ENCODE results near the gene SLTM. TPM values are rescaled to one million over a fixed set of nuclear protein-coding genes. Genes with fewer than 3 reads are reported as not detected.

Gene SLTM
- 63.7 TPM for polyA plus RNA-seq (2012; ENCODE audit: missing spikeins)

DNA sequence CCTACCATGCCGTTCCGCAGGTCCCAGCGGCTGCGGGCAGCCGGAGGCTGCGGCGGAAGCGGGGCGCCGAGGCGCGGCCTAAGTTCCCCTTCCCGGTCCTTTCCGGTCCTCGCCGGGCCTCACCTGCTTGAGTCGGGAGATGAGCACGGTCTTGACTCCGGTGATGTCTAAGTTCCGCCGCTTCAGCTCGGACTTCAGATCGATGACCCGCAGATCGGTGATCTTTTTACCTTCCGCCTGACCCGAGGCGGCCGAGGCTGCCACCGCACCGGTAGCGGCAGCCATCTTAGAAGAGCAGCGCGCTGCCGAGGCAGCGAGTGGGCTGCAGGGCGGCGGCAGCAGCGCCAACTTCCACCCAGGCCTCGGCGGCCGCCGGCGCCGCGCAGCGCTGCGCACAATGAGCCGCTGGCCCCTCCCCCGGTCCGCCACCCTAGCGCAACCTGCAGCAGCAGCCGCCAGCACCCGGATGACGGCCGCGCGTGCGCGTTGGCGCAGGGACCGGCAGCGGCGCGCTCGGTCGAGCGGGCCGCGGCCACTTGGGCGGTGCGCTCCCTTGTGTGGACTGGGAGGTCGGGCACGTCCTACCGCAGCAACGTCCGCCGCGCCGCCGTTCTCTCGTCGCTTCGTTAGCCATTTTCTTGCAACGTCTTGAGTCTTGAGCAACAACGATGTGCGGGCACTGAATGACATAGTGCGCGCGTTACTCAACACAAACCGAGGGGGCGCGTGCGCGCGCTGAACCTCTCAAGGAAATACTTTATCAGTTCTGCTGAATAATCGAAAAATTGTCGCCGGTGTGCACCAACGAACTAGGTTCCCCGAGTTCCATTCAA lies at the start of gene SLTM:
SLTM (minus strand) TSS at position 399 of the 833 bp plus-strand sequence; CDS start at position 285, 114 bp downstream.
- FAIRE-seq, result peak; percentile 98
- peak; percentile 77 for DNase-seq (ENCODE audit: insufficient read length)
- TF ChIP-seq TAF1 (IDR thresholded peaks at IDR 0.05; ENCODE audit: borderline replicate concordance, low read depth, low read length), result peak; percentile 98
- peak; percentile 98 for TF ChIP-seq POLR2AphosphoS5 (IDR thresholded peaks at IDR 0.05; ENCODE audit: low read depth, low read length)
- peak; percentile 99 for TF ChIP-seq POLR2A (IDR thresholded peaks at IDR 0.05; ENCODE audit: low read depth, low read length)

DNA sequence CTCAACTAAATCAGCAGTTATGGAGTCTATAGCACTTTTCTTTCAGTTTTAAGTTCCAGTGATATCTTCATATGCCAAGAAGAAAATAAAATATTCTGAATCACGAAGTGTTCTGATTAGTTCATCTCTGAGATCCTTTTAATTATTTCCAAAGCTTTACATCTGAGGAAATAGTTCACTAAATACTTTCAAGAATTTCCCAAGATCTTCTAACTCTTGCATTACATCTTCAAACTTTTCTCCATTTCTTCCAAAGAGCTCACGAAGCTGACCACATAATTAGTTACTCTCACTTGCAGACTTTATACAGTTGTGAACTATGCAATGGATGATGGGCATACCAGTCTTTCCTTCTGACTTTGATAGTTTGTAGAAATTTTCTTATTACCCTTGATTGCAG lies 49.8 kb upstream of the SLTM start:
- FAIRE-seq, result no peak
- no peak for DNase-seq (ENCODE audit: insufficient read length)
- TF ChIP-seq TAF1 (IDR thresholded peaks at IDR 0.05; ENCODE audit: borderline replicate concordance, low read depth, low read length) (no peak), POLR2A (IDR thresholded peaks at IDR 0.05; ENCODE audit: low read depth, low read length) (no peak), POLR2AphosphoS5 (IDR thresholded peaks at IDR 0.05; ENCODE audit: low read depth, low read length) (no peak)

DNA sequence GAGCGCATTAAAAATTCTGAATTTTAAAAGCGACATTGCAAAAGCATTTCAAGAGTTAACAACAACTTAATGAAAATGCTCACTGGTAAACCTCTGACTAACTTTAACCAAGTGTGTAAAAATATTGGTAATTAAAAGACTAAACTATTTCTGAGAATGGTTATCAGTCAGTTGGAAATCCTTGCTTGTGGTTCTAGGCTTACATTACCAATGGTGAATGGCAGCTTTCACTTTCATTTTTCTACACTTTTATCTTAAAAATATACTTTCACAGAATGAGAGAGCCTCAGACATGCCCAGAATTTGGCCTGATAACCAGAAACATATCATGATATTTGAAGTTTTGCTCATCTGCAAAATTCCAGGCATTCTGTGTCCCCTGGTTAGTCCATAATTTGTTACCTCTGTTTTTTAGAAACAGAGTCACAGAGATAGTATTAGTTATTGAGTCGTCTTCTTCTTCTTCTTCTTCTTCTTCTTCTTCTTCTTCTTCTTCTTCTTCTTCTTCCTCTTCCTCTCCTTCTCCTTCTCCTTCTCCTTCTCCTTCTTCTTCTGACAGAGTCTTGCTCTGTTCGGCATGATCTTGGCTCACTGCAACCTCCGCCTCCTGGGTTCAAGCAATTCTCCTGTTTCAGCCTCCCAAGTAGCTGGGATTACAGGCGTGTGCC lies 48.5 kb upstream of the SLTM start:
- no peak for DNase-seq (ENCODE audit: insufficient read length)
- peak; percentile 79 for FAIRE-seq

DNA sequence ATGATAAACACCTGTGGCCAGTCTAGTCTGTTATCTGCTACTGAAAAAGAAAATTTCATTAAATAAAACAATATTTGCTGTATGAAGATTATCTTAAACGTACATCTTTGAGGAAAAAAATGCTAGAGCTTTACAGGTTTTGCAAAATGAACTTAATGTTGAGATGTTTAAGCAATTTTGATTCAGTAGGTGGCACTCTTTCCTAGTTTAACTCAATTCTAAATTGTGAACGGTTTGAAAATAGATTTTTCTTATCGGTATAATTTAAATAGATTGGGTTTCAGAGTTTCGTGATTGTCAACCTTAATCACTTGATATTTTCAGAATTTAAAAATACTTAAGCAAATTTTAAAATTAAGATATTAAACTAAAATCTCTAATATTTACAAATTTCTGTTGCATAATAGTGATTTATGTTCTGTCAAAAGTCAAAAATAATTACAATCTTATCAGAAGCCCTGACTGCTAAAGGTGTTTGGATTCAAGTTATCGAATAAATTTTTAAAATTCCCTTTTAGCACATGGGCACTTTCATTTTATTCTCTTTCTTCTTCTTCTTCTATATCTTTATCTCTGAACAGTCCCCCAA lies 47.0 kb upstream of the SLTM start:
- DNase-seq (ENCODE audit: insufficient read length) (no peak), FAIRE-seq (peak; percentile 87)
- TF ChIP-seq POLR2AphosphoS5 (IDR thresholded peaks at IDR 0.05; ENCODE audit: low read depth, low read length) (no peak), POLR2A (IDR thresholded peaks at IDR 0.05; ENCODE audit: low read depth, low read length) (no peak), TAF1 (IDR thresholded peaks at IDR 0.05; ENCODE audit: borderline replicate concordance, low read depth, low read length) (no peak)

More for the DNA sequence above, 48.5 kb upstream of the SLTM start:
- TF ChIP-seq POLR2A (IDR thresholded peaks at IDR 0.05; ENCODE audit: low read depth, low read length), result no peak
- no peak for TF ChIP-seq POLR2AphosphoS5 (IDR thresholded peaks at IDR 0.05; ENCODE audit: low read depth, low read length)
- TF ChIP-seq TAF1 (IDR thresholded peaks at IDR 0.05; ENCODE audit: borderline replicate concordance, low read depth, low read length), result no peak

DNA sequence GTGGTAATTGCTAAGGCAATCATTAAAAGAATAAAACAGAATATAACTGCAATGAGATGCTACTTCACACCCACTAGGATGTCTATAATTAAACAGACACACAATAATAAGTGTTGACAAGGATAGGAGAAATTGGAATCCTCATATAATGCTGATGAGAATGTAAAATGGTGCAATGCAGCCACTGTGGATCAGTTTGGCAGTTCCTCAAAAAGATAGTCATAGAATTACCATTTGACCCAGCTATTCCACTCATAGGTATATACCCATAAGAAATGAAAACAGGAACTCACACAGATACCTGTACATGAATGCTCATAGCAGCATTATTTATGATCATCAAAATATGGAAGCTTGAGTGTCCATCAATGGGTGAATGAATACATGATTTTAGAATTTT lies 44.4 kb upstream of the SLTM start:
- DNase-seq (ENCODE audit: insufficient read length) (no peak), FAIRE-seq (no peak)
- TF ChIP-seq TAF1 (IDR thresholded peaks at IDR 0.05; ENCODE audit: borderline replicate concordance, low read depth, low read length) (no peak), POLR2AphosphoS5 (IDR thresholded peaks at IDR 0.05; ENCODE audit: low read depth, low read length) (no peak), POLR2A (IDR thresholded peaks at IDR 0.05; ENCODE audit: low read depth, low read length) (no peak)

DNA sequence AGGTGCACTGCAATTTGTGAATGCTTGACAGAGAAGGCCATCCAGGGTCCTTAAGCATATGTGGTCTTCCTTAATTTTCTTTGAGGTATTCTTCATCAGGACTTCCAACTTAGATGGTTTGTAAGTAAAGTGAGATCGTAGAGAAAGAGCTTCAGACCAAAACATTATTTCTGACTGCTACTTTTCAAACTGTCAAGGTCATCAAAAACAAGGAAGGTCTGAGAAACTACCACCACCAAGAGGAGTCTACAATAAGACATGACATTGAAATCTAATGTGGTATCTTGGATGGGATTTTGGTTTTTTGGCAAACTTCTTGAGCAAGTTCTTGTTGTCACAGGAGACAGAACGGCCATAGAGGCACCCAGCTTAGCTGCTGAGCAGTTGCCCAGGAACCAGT lies 34.0 kb upstream of the SLTM start:
- no peak for FAIRE-seq

DNA sequence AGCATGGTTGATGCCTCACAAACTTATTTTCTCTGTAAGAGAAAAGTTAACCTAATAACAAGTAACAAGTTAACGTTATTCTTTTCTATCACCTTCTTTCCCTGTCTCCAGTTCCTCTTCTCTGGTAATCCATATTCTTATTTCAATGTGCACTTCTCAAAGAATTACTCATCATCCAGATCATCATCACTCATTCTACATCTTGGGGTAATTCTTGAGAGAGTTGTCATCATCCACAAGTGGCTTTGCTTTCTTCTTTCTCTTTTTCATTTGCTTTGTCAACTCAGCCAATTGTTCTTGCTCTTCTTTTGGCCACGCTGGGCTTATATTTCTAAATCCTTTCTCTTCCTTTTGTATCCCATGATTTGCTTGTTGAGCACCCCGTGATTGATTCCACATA lies 33.2 kb upstream of the SLTM start:
- FAIRE-seq (no peak), DNase-seq (ENCODE audit: insufficient read length) (no peak)
- TF ChIP-seq POLR2AphosphoS5 (IDR thresholded peaks at IDR 0.05; ENCODE audit: low read depth, low read length), result no peak
- TF ChIP-seq POLR2A (IDR thresholded peaks at IDR 0.05; ENCODE audit: low read depth, low read length), result no peak
- no peak for TF ChIP-seq TAF1 (IDR thresholded peaks at IDR 0.05; ENCODE audit: borderline replicate concordance, low read depth, low read length)

More for the DNA sequence above, 34.0 kb upstream of the SLTM start:
- DNase-seq (ENCODE audit: insufficient read length), result no peak
- TF ChIP-seq TAF1 (IDR thresholded peaks at IDR 0.05; ENCODE audit: borderline replicate concordance, low read depth, low read length) (no peak), POLR2AphosphoS5 (IDR thresholded peaks at IDR 0.05; ENCODE audit: low read depth, low read length) (no peak), POLR2A (IDR thresholded peaks at IDR 0.05; ENCODE audit: low read depth, low read length) (no peak)

DNA sequence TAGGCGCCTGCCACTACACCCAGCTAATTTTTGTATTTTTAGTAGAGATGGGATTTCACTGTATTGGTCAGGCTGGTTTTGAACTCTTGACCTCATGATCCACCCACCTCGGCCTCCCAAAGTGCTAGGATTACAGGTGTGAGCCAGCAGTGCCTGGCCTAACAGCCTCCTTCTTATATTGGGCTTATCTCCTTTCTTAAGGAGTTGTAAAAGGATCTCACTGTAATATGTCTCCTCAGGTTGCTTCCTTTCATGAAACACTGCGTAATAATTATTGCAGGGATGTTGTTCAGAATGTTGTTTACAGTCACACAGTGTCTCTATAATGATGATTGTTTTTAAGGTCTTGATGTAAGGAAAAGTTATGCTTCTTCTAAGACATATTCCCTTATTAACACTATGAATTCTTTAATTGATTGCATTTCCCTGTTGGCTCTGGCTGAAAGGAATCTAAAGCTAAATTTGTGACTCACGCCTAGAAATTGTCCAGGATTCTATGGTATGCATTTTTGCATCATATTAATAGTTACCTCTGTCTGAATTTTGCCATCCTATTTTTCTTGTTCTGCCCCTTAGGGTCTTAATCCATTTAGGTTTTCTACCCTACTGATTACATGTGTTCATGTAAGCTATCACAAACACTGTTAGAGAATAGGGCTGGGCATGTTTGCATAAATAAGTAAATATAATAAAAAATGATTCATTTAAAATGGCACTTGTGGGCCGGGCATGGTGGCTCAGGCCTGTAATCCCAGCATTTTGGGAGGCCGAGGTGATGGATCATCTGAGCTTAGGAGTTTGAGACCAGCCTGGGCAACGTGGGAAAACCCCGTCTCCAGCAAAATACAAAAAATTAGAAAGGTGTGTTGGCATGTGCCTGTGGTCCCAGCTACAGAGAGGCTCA lies 29.4 kb upstream of the SLTM start:
- TF ChIP-seq POLR2AphosphoS5 (IDR thresholded peaks at IDR 0.05; ENCODE audit: low read depth, low read length), result no peak
- no peak for TF ChIP-seq POLR2A (IDR thresholded peaks at IDR 0.05; ENCODE audit: low read depth, low read length)
- TF ChIP-seq TAF1 (IDR thresholded peaks at IDR 0.05; ENCODE audit: borderline replicate concordance, low read depth, low read length), result no peak
- DNase-seq (ENCODE audit: insufficient read length) (no peak), FAIRE-seq (peak; percentile 9)

DNA sequence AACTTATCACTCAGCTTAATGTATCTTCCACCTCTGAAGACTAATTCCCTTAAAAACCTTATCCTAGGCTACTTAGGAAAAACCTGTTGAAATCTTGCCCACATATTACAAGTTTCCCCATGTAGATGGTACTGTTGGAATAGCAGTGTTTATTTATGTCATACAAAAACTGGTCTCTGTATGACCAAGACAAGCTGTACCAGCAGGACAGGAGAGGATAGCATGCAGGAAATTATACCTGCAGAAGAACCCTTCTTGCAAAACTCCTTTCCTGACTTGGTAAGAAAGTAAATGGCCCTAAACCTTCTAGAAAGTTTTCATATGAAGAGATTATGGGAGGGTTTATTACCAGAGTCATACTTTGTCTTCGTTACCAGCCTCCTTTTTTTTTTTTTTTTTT lies 28.7 kb upstream of the SLTM start:
- DNase-seq (ENCODE audit: insufficient read length) (no peak), FAIRE-seq (no peak)
- TF ChIP-seq TAF1 (IDR thresholded peaks at IDR 0.05; ENCODE audit: borderline replicate concordance, low read depth, low read length) (no peak), POLR2AphosphoS5 (IDR thresholded peaks at IDR 0.05; ENCODE audit: low read depth, low read length) (no peak)

DNA sequence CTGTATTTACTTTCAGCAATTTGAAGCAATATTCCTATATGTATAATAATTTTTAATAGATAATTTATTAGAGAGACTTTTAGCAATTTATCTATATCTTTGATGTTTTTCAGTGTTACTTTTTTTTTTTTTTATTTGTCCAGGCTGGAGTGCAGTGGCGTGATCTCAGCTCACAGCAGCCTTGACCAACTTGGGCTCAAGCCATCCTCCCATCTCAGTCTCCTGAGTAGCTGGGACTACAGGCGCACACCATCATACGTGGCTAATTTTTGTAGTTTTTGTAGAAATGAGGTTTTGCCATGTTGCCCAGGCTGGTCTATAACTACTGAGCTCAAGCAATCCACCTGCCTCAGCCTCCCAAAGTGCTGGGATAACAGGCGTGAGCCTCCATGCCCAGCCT lies 25.3 kb upstream of the SLTM start:
- FAIRE-seq (no peak), DNase-seq (ENCODE audit: insufficient read length) (no peak)
- no peak for TF ChIP-seq TAF1 (IDR thresholded peaks at IDR 0.05; ENCODE audit: borderline replicate concordance, low read depth, low read length)
- TF ChIP-seq POLR2A (IDR thresholded peaks at IDR 0.05; ENCODE audit: low read depth, low read length), result no peak
- no peak for TF ChIP-seq POLR2AphosphoS5 (IDR thresholded peaks at IDR 0.05; ENCODE audit: low read depth, low read length)

Measured in GM12892 (cell line).